K562 (cell line): ENCODE results near the gene ZNF30. TPM values are rescaled to one million over a fixed set of nuclear protein-coding genes. Genes with fewer than 3 reads are reported as not detected.

ENCODE experiments used
- ATAC-seq: fragments of 200-7000 bp; cut with Tn5 transposase; 3 replicates; pipeline ENCODE4 v1.9.1; 2020; ENCODE audit warnings: moderate library complexity
- Bru-seq: library from RNA; stranded (reverse); fragments of 400-500 nt; gene quantifications from one replicate; lab custom pipeline; 2021; lab: Mats Ljungman, UMichigan
- BruChase-seq, 2 experiments: library from RNA; stranded (reverse); fragments of 400-500 nt; gene quantifications; one replicate each; lab custom pipeline; 2021; lab: Mats Ljungman, UMichigan
- BruUV-seq: library from RNA; stranded (reverse); fragments of 400-500 nt; replicated peaks from 2 replicates; lab custom pipeline; 2021; lab: Mats Ljungman, UMichigan
- CTCF ChIA-PET: fragments of 300-600 bp; formaldehyde crosslinking; extraction: SDS; loops from one replicate; lab custom pipeline; 2021; ENCODE audit warnings: low intra/inter-chr PET ratio; lab: Yijun Ruan, JAX
- POLR2A ChIA-PET: fragments of 300-600, 350-650 bp; sonication (Branson Sonifier 250); formaldehyde crosslinking; extraction: SDS; loops from one replicate; lab custom pipeline; 2021; ENCODE audit warnings: antibody characterized with exemption, inconsistent platforms; lab: Yijun Ruan, JAX
- DNase-seq, 4 experiments: peaks; one replicate each; pipeline versions ENCODE4 v3.0.0 to v3.0.0-alpha.2; 2011 to 2018; ENCODE audit warnings: low spot score in 3 of 4, mixed read lengths in 3 of 4; ENCODE audit errors: extremely low read depth in 1 of 4
- FAIRE-seq: peaks from 2 replicates; lab custom pipeline; 2011; peaks lifted over from hg19 to GRCh38; lab: Jason Lieb, UNC
- H2AFZ ChIP-seq: 2 replicates; pipeline ENCODE4 v1.6.0; 2011; ENCODE audit warnings: low read depth, low read length, control low read depth, inconsistent platforms
- H3K27ac ChIP-seq: fragments of 200-600 bp; 3 replicates; pipeline ENCODE4 v1.8.0; 2011; ENCODE audit warnings: low read depth, mild to moderate bottlenecking, control low read depth, inconsistent platforms, low read length, moderate library complexity, mixed read lengths; ENCODE audit errors: extremely low read depth
- H3K27me3 ChIP-seq, 2 experiments: fragments of 300-600 bp in 1 of 2; 2 replicates in 1 of 2; 3 replicates in 1 of 2; pipeline versions ENCODE4 v1.6.0 to v1.8.0; 2011; ENCODE audit warnings: inconsistent platforms in 2 of 2, low read length in 2 of 2, mild to moderate bottlenecking in 1 of 2, mixed read lengths in 1 of 2, moderate library complexity in 1 of 2; ENCODE audit not compliant: control insufficient read depth in 2 of 2, insufficient read depth in 2 of 2
- H3K36me3 ChIP-seq: fragments of 300-600 bp; 3 replicates; pipeline ENCODE4 v1.8.0; 2011; ENCODE audit warnings: mild to moderate bottlenecking, low read length, inconsistent platforms; ENCODE audit not compliant: control insufficient read depth, insufficient read depth
- H3K4me1 ChIP-seq, 2 experiments: fragments of 200-600 bp in 1 of 2; replicated peaks in 1 of 2; 2 replicates in 1 of 2; 3 replicates in 1 of 2; pipeline versions ENCODE4 v1.5.1 to v1.8.0; 2011; ENCODE audit warnings: inconsistent platforms in 2 of 2, low read length in 2 of 2, mild to moderate bottlenecking in 1 of 2, mixed read lengths in 1 of 2, moderate library complexity in 1 of 2; ENCODE audit not compliant: control insufficient read depth in 2 of 2, insufficient read depth in 2 of 2
- H3K4me2 ChIP-seq: 2 replicates; pipeline ENCODE4 v1.6.1; 2011; ENCODE audit warnings: low read length, control low read depth, inconsistent platforms, mixed read lengths; ENCODE audit not compliant: insufficient read depth
- H3K4me3 ChIP-seq: fragments of 200-600 bp; sonication (generic), shearing (Covaris generic); 2 replicates; pipeline ENCODE4 v1.5.1; 2016; ENCODE audit warnings: control low read depth, inconsistent platforms
- H3K79me2 ChIP-seq: fragments of 200-600 bp; 3 replicates; pipeline ENCODE4 v1.8.0; 2011; ENCODE audit warnings: low read length, inconsistent platforms; ENCODE audit not compliant: control insufficient read depth, insufficient read depth
- H3K9ac ChIP-seq, 2 experiments: 2 replicates each; pipeline versions ENCODE4 v1.6.0 to v1.6.1; 2011; ENCODE audit warnings: low read depth in 2 of 2, low read length in 2 of 2, control low read depth in 1 of 2, inconsistent platforms in 1 of 2, mild to moderate bottlenecking in 1 of 2, mixed read lengths in 1 of 2; ENCODE audit not compliant: insufficient read depth in 1 of 2
- H3K9me1 ChIP-seq: one replicate; pipeline ENCODE4 v1.6.0; 2011; ENCODE audit warnings: inconsistent platforms, mild to moderate bottlenecking, low read length, moderate library complexity; ENCODE audit not compliant: control insufficient read depth, insufficient read depth
- H3K9me3 ChIP-seq: replicated peaks from 2 replicates; pipeline ENCODE4 v1.5.1; 2011; ENCODE audit warnings: low read depth, low read length, inconsistent platforms; ENCODE audit not compliant: control insufficient read depth, insufficient read depth
- H4K20me1 ChIP-seq: replicated peaks from 2 replicates; pipeline ENCODE4 v1.6.1; 2011; ENCODE audit warnings: low read length, inconsistent platforms, mixed read lengths; ENCODE audit not compliant: control insufficient read depth, insufficient read depth
- ARHGAP35 ChIP-seq: fragments of 450-650 bp; IDR thresholded peaks from 2 replicates; pipeline ENCODE4 v1.6.1; 2018; ENCODE audit not compliant: partially characterized antibody
- HNRNPUL1 ChIP-seq: fragments of 200-400 bp; formaldehyde crosslinking; IDR thresholded peaks from 2 replicates; pipeline ENCODE4 v1.6.1; 2017; ENCODE audit warnings: low read length
- JUND ChIP-seq, 2 experiments: IDR thresholded peaks; 2 replicates in 1 of 2; 3 replicates in 1 of 2; pipeline ENCODE4 v1.6.1; 2011; ENCODE audit warnings: borderline replicate concordance in 2 of 2, low read depth in 2 of 2, low read length in 2 of 2, improper control_type of control experiment in 1 of 2, missing biosample characterization in 1 of 2, missing genetic modification characterization in 1 of 2, missing genetic modification reagents in 1 of 2
- POLR2G ChIP-seq: fragments of 200-400 bp; formaldehyde crosslinking; IDR thresholded peaks from 2 replicates; pipeline ENCODE4 v1.6.1; 2017; ENCODE audit warnings: low read depth, mild to moderate bottlenecking, antibody characterized with exemption, low read length, moderate library complexity
- SIN3A ChIP-seq, 2 experiments: fragments of 150-350 bp in 1 of 2; IDR thresholded peaks; 2 replicates each; pipeline ENCODE4 v1.6.1; 2011 to 2016; ENCODE audit warnings: borderline replicate concordance in 2 of 2, low read depth in 2 of 2, low read length in 2 of 2, mild to moderate bottlenecking in 2 of 2, moderate library complexity in 2 of 2; ENCODE audit not compliant: control insufficient read depth in 1 of 2
- ZFP1 ChIP-seq: fragments of 450-650 bp; formaldehyde crosslinking; IDR thresholded peaks from 2 replicates; pipeline ENCODE4 v1.4.0; 2020; ENCODE audit warnings: mild to moderate bottlenecking, mixed read lengths
- ZFPM2 ChIP-seq: fragments of 250-450 bp; sonication (Bioruptor Pico); IDR thresholded peaks from 2 replicates; pipeline ENCODE4 v1.5.1; 2022; ENCODE audit warnings: mild to moderate bottlenecking
- ZNF444 ChIP-seq: fragments of 250-450 bp; sonication (Bioruptor Pico); IDR thresholded peaks from 2 replicates; pipeline ENCODE4 v1.4.0; 2020; ENCODE audit warnings: mild to moderate bottlenecking, moderate library complexity
- WGBS: fragments of 100-300 bp; shearing (Covaris generic); methylation state at CpG from one replicate; pipeline ENCODE4 v1.1.6; 2016; ENCODE audit warnings: low coverage, mixed read lengths; ENCODE audit not compliant: insufficient coverage; ENCODE audit errors: missing lambda C conversion rate; 5-methylcytosine and 5-hydroxymethylcytosine counted together
- in situ Hi-C: fragments of 300-500 bp; cut with MboI; formaldehyde crosslinking; loops from 4 replicates; pipeline ENCODE4 v1.15.0; 2018; ENCODE audit warnings: inconsistent platforms, mixed read lengths
- intact Hi-C: fragments of 100-400 bp; cut with micrococcal nuclease; formaldehyde crosslinking; loops from 2 replicates; pipeline ENCODE4 v1.14.2; 2022
- long read RNA-seq, 3 experiments: library from polyadenylated mRNA in 2 of 3; library from RNA in 1 of 3; unstranded in 2 of 3; stranded (forward) in 1 of 3; transcript quantifications; one replicate each; pipeline ENCODE4 v2.0.0, GENCODE V29; 2019 to 2022
- polyA minus RNA-seq, 3 experiments: library from RNA; depleted of rRNA, polyadenylated mRNA; stranded (reverse); fragments of >200 nt; gene quantifications; 2 replicates each; pipeline ENCODE4 v1.2.3, GENCODE V29; 2011
- polyA plus RNA-seq, 8 experiments: library from polyadenylated mRNA; depleted of rRNA in 4 of 8; stranded (reverse) in 5 of 8; unstranded in 3 of 8; fragments of >200 nt; fragmentation: Nextera tagmentation in 2 of 8; fragmentation: Illumina TruSeq in 1 of 8; extraction: Ambion mirVana in 2 of 8; extraction: Trizol in 1 of 8; gene quantifications; 2 replicates each; pipeline versions ENCODE4 v1.2.1 to v1.2.3, GENCODE V29; 2011 to 2014; ENCODE audit warnings: inconsistent platforms in 1 of 8, missing spikeins in 1 of 8
- total RNA-seq, 7 experiments: library from RNA; depleted of rRNA in 6 of 7; stranded (reverse); fragments of >200 nt in 6 of 7; fragmentation: Illumina TruSeq in 2 of 7; extraction: Trizol in 2 of 7; gene quantifications; 2 replicates each; pipeline versions ENCODE4 v1.2.1 to v1.2.3, GENCODE V29; 2011 to 2021; ENCODE audit warnings: low replicate concordance in 1 of 7
- TF ChIP-seq, protein P1 (sequence below), 2 experiments: IDR thresholded peaks; 2 replicates each; pipeline ENCODE4 v1.6.1; 2012; ENCODE audit warnings: improper control_type of control experiment in 2 of 2, low read depth in 2 of 2, low read length in 2 of 2, borderline replicate concordance in 1 of 2
- TF ChIP-seq, protein P2 (sequence below): sonication (generic); IDR thresholded peaks from 2 replicates; pipeline ENCODE4 v1.6.1; 2016

Gene ZNF30
- 8.3 and 8.9 TPM in 2 replicates for total RNA-seq (2011; cell fraction: chromatin; rRNA removed; ENCODE audit: low replicate concordance)
- 7.9 and 9.7 TPM in 2 replicates for total RNA-seq (2011; cell fraction: nucleolus; rRNA removed)
- 5.2 and 5.6 TPM in 2 replicates for total RNA-seq (2011; cell fraction: nucleoplasm; rRNA removed)
- 7.1 and 10.8 TPM in 2 replicates for total RNA-seq (2014; rRNA removed)
- total RNA-seq (2014; rRNA removed; fragmentation: Illumina TruSeq; extraction: Trizol) = 10.7 and 11.1 TPM in 2 replicates
- 9.0 and 10.6 TPM in 2 replicates for total RNA-seq (2015; rRNA removed; fragmentation: Illumina TruSeq; extraction: Trizol)
- total RNA-seq (2021) = 10.3 and 11.4 TPM in 2 replicates
- polyA plus RNA-seq (2011; rRNA removed) = 8.3 and 9.7 TPM in 2 replicates
- polyA plus RNA-seq (2011; cell fraction: cytosol; rRNA removed) = 4.2 and 6.0 TPM in 2 replicates
- 5.6 and 6.1 TPM in 2 replicates for polyA plus RNA-seq (2011; cell fraction: nucleus; rRNA removed)
- polyA plus RNA-seq (2012) = 6.8 and 8.6 TPM in 2 replicates
- 8.3 and 9.8 TPM in 2 replicates for polyA plus RNA-seq (2014; fragmentation: Illumina TruSeq; extraction: Trizol)
- polyA plus RNA-seq (2014; fragmentation: Nextera tagmentation; extraction: Ambion mirVana) = 10 to 100 TPM in 1 of 2 experiments, 1 to 10 TPM in 1; 9.2 to 13.4 TPM
- polyA plus RNA-seq (2014; rRNA removed) = 7.3 and 7.6 TPM in 2 replicates
- 12.3 and 15.3 TPM in 2 replicates for polyA minus RNA-seq (2011; rRNA and poly(A)+ RNA removed)
- polyA minus RNA-seq (2011; cell fraction: cytosol; rRNA and poly(A)+ RNA removed) = 4.3 and 6.1 TPM in 2 replicates
- polyA minus RNA-seq (2011; cell fraction: nucleus; rRNA and poly(A)+ RNA removed) = 10.9 and 11.2 TPM in 2 replicates
- Bru-seq, nascent RNA = percentile 66 among the genes with signal in this experiment
- BruChase-seq, experiment 1, labeled RNA remaining after a 2-hour chase = percentile 61 among the genes with signal in this experiment
- percentile 61 among the genes with signal in this experiment for BruChase-seq, experiment 2, labeled RNA remaining after a 6-hour chase
- long read RNA-seq, experiment 1, transcript ZNF30-206 (6 exons, 2,583 nt) = major isoform, 11 of 64 reads
- long read RNA-seq, experiment 1, partial matches to known transcripts = 8 of 64 reads
- long read RNA-seq, experiment 1, other reads (novel, unspliced or antisense) = 37 of 64 reads
- long read RNA-seq, experiment 2, partial matches to known transcripts = 0 of 9 reads
- long read RNA-seq, experiment 2, other reads (novel, unspliced or antisense) = 7 of 9 reads
- long read RNA-seq, experiment 3, partial matches to known transcripts = 3 of 12 reads
- long read RNA-seq, experiment 3, other reads (novel, unspliced or antisense) = 3 of 12 reads

DNA sequence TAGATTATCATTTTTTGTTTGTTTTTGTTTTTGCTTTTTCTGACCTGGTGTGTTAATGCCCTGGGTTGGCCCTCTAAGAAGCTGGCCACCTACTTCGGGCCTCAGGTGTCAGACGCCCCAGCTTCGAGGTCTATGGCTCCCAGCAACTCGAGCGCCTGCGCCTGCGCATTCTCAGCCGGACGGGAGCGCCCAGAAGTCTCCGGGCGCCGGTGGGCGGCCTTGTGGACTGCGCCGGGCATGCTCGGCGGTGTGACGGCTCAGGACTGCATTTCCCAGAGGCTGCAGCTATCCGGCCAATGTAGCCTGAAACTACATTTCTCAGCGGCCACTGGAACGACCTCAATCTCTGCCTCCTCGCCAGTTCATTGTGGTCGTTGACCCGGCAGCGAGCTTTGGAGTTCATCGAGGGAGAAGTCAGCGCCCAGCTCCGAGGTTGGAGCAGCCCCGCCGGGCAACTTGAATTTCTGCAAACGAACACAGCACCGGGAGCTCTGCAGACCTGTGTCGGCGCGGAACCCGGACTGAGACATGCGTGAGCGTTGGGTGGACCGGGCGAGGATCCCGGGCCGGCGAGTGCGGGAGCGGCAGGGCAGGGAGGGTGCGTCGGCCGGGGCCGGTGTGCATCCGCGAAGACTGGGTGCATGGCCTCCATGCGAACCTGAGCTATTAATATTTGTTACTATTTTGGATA, at the start of gene ZNF30:
Gene ZNF30 (plus strand): TSS at position 219 of the 691 bp plus-strand sequence. CDS start 3,045 bp downstream, outside the sequence.
- POLR2A ChIA-PET = interaction anchor here (0.6 to 1.2 kb wide), 4 partner anchors 69 to 1846 kb away, joined by 3 read pairs; partner anchors contain the start of gene ZNF850
- Histone ChIP-seq H3K36me3 (peaks cover 20% of the 10 kb centered on the region; the same call in 2 of the 3 replicates), H2AFZ (peak within 1 kb of the TSS; percentile 92), H3K79me2 (peaks cover 12% of the 10 kb centered on the region), H3K9me1 (no peaks in the 10 kb centered on the region), H3K4me2 (peak within 1 kb of the TSS; percentile 75), H3K4me1 (peaks cover 4 to 23% of the 10 kb centered on the region in 2 experiments; a peak in 4 of 5 replicates), H3K9me3 (no peaks in the 10 kb centered on the region; the same call in 1 of the 2 replicates), H3K27me3 (no peaks in the 10 kb centered on the region), H4K20me1 (no peaks in the 10 kb centered on the region), H3K27ac (peak within 1 kb of the TSS; percentile 40), H3K4me3 (peak within 1 kb of the TSS; percentile 64), H3K9ac (peak within 1 kb of the TSS; percentile 53 to 92)
- intact Hi-C loops = loop anchor here (1.0 kb wide), 1 partner anchor 35 kb away; no protein-coding TSS in a partner anchor
- BruUV-seq = TSS peak; percentile 59
- CTCF ChIA-PET = no interaction called here
- peak; percentile 82 to 95 (median 90) for DNase-seq
- in situ Hi-C loops = no loop called here
- peak; percentile 100 for ATAC-seq
- 3% methylated on average over 42 of the region's 53 CpGs for WGBS
- peak; percentile 84 for FAIRE-seq
- TF ChIP-seq JUND (IDR thresholded peaks at IDR 0.05; ENCODE audit: borderline replicate concordance, low read depth, low read length) (peak; percentile 41; the same call in 1 of the 2 replicates), JUND (tag; IDR thresholded peaks at IDR 0.05; ENCODE audit: borderline replicate concordance, low read depth, low read length) (no peak; the same call in 2 of the 3 replicates), ARHGAP35 (no peak), SIN3A (IDR thresholded peaks at IDR 0.05; ENCODE audit: borderline replicate concordance in 2 of 2, control insufficient read depth in 1 of 2, low read depth in 2 of 2, low read length in 2 of 2) (peak in 1 of 2 experiments; percentile 15; a peak in 1 of 4 replicates), POLR2G (peak; percentile 81), ZFP1 (no peak), HNRNPUL1 (no peak), ZFPM2 (CRISPR knock-in tag) (no peak), ZNF444 (CRISPR knock-in tag) (no peak)
- TF ChIP-seq, protein P1, sequence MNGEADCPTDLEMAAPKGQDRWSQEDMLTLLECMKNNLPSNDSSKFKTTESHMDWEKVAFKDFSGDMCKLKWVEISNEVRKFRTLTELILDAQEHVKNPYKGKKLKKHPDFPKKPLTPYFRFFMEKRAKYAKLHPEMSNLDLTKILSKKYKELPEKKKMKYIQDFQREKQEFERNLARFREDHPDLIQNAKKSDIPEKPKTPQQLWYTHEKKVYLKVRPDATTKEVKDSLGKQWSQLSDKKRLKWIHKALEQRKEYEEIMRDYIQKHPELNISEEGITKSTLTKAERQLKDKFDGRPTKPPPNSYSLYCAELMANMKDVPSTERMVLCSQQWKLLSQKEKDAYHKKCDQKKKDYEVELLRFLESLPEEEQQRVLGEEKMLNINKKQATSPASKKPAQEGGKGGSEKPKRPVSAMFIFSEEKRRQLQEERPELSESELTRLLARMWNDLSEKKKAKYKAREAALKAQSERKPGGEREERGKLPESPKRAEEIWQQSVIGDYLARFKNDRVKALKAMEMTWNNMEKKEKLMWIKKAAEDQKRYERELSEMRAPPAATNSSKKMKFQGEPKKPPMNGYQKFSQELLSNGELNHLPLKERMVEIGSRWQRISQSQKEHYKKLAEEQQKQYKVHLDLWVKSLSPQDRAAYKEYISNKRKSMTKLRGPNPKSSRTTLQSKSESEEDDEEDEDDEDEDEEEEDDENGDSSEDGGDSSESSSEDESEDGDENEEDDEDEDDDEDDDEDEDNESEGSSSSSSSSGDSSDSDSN (IDR thresholded peaks at IDR 0.05; ENCODE audit: borderline replicate concordance in 1 of 2, low read depth in 2 of 2, low read length in 2 of 2) = peak; percentile 34 to 69; a peak in 2 of 4 replicates
- TF ChIP-seq, protein P2, sequence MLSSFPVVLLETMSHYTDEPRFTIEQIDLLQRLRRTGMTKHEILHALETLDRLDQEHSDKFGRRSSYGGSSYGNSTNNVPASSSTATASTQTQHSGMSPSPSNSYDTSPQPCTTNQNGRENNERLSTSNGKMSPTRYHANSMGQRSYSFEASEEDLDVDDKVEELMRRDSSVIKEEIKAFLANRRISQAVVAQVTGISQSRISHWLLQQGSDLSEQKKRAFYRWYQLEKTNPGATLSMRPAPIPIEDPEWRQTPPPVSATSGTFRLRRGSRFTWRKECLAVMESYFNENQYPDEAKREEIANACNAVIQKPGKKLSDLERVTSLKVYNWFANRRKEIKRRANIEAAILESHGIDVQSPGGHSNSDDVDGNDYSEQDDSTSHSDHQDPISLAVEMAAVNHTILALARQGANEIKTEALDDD = no peak
